ENCODE data around the gene CLSTN2. TPM values are rescaled to one million over a fixed set of nuclear protein-coding genes. Genes with fewer than 3 reads are reported as not detected.

Gene CLSTN2
- polyA plus RNA-seq, 3 donors = not detected

DNA sequence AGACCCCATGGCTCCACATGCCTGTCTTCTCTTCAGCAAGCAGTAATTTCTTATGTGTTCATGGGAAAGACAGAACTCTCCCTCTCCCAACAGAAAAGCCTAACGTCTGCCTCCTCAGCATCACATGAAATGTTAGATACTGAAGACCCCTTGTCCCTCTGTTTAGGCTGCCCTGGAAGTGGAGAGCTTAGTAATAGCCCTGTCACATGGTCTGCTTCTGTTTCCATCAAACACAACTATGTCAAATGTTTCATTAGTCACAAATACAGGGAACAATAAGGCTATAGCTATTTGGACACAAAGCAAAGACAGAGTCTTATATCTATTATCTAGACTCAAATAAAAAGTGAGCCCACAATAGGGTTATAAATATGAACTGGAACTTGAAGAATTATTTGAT lies 552.6 kb downstream of the CLSTN2 start:
- H3K4me1 Mint-ChIP-seq = no peaks in the 10 kb centered on the region
- no peak overlapping the region for H3K4me2 ChIP-seq (replicated peaks; ENCODE audit: extremely low read depth, low read length, poor library complexity, severe bottlenecking)
- H3K27ac ChIP-seq (ENCODE audit: low read depth in 1 of 2, low read length in 2 of 2) = no peak overlapping the region
- no peaks in the 10 kb centered on the region for H3K36me3 ChIP-seq (replicated peaks in 1 of 2; ENCODE audit: control insufficient read depth in 1 of 2, insufficient read depth in 2 of 2, low read length in 2 of 2)
- no peak overlapping the region for H3K9ac ChIP-seq (ENCODE audit: insufficient read depth, low read length, poor library complexity, severe bottlenecking)
- peaks cover 0 to 6% of the 10 kb centered on the region in 2 donors for H3K9me3 ChIP-seq (replicated peaks in 1 of 2; ENCODE audit: control insufficient read depth in 1 of 2, insufficient read depth in 1 of 2, low read length in 2 of 2)
- H2AFZ ChIP-seq (ENCODE audit: insufficient read depth, low read depth, low read length, poor library complexity, severe bottlenecking) = no peak overlapping the region
- no peak for DNase-seq
- no peaks in the 10 kb centered on the region for H3K79me2 ChIP-seq (ENCODE audit: insufficient read depth, low read length)
- H3K27ac Mint-ChIP-seq = no peak overlapping the region
- peaks cover 0 to 3% (median 2%) of the 10 kb centered on the region in 3 donors for H3K27me3 Mint-ChIP-seq (ENCODE audit: low read depth in 3 of 3)
- no peaks in the 10 kb centered on the region for H3K4me1 ChIP-seq (ENCODE audit: control insufficient read depth in 1 of 2, insufficient read depth in 2 of 2, low read length in 2 of 2)
- H3K27me3 ChIP-seq (ENCODE audit: control insufficient read depth in 2 of 2, insufficient read depth in 2 of 2, low read length in 2 of 2) = no peaks in the 10 kb centered on the region
- H3K9me3 Mint-ChIP-seq = peaks cover 6 to 30% (median 11%) of the 10 kb centered on the region in 7 donors
- intact Hi-C loops (cut with micrococcal nuclease) = no loop called here
- no peak overlapping the region for H3K4me3 Mint-ChIP-seq
- H3K4me3 ChIP-seq (replicated peaks in 1 of 3; ENCODE audit: low read depth in 2 of 3, low read length in 3 of 3) = no peak overlapping the region
- no peaks in the 10 kb centered on the region for H3K36me3 Mint-ChIP-seq
- H4K20me1 ChIP-seq (ENCODE audit: insufficient read depth, low read length) = no peaks in the 10 kb centered on the region
- no CpG with 5 or more reads among the region's 1 CpG for WGBS (ENCODE audit: insufficient coverage)
- TF ChIP-seq, protein P1, sequence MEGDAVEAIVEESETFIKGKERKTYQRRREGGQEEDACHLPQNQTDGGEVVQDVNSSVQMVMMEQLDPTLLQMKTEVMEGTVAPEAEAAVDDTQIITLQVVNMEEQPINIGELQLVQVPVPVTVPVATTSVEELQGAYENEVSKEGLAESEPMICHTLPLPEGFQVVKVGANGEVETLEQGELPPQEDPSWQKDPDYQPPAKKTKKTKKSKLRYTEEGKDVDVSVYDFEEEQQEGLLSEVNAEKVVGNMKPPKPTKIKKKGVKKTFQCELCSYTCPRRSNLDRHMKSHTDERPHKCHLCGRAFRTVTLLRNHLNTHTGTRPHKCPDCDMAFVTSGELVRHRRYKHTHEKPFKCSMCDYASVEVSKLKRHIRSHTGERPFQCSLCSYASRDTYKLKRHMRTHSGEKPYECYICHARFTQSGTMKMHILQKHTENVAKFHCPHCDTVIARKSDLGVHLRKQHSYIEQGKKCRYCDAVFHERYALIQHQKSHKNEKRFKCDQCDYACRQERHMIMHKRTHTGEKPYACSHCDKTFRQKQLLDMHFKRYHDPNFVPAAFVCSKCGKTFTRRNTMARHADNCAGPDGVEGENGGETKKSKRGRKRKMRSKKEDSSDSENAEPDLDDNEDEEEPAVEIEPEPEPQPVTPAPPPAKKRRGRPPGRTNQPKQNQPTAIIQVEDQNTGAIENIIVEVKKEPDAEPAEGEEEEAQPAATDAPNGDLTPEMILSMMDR (IDR thresholded peaks at IDR 0.05) = no peak

DNA sequence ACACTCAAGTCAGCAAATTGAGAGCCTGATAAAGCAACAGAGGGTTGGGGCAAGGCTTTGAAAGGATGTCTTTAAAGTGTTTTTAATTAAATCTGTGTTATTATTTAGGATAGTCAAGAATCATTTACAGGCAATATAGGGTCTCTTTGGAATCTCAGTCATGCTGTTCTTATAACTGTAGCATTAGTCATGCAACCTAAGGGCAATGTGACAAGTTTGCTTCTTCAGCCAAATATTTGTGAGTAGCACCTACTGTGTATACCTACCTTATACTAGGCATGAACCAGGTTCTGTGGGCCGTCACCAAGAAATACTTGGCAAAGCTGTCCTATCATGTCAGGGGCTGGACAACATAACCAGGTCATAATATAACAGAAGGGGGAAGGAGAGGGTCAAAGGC lies 558.3 kb downstream of the CLSTN2 start:
- no peaks in the 10 kb centered on the region for H4K20me1 ChIP-seq (ENCODE audit: insufficient read depth, low read length)
- intact Hi-C loops (cut with micrococcal nuclease) = no loop called here
- no peak overlapping the region for H3K4me2 ChIP-seq (replicated peaks; ENCODE audit: extremely low read depth, low read length, poor library complexity, severe bottlenecking)
- H3K27ac ChIP-seq (ENCODE audit: low read depth in 1 of 2, low read length in 2 of 2) = no peak overlapping the region
- no CpG with 5 or more reads among the region's 1 CpG for WGBS (ENCODE audit: insufficient coverage)
- Mint-ChIP-seq H3K27me3 (ENCODE audit: low read depth in 3 of 3) (peaks cover 2 to 8% (median 2%) of the 10 kb centered on the region in 3 donors), H3K4me3 (no peak overlapping the region), H3K9me3 (peaks cover 0 to 9% (median 0%) of the 10 kb centered on the region in 7 donors), H3K4me1 (no peaks in the 10 kb centered on the region), H3K36me3 (no peaks in the 10 kb centered on the region), H3K27ac (no peak overlapping the region)
- no peaks in the 10 kb centered on the region for H3K79me2 ChIP-seq (ENCODE audit: insufficient read depth, low read length)
- no peaks in the 10 kb centered on the region for H3K9me3 ChIP-seq (replicated peaks in 1 of 2; ENCODE audit: control insufficient read depth in 1 of 2, insufficient read depth in 1 of 2, low read length in 2 of 2)
- TF ChIP-seq, protein P1 (IDR thresholded peaks at IDR 0.05) = no peak
- H3K27me3 ChIP-seq (ENCODE audit: control insufficient read depth in 2 of 2, insufficient read depth in 2 of 2, low read length in 2 of 2) = no peaks in the 10 kb centered on the region
- no peaks in the 10 kb centered on the region for H3K4me1 ChIP-seq (ENCODE audit: control insufficient read depth in 1 of 2, insufficient read depth in 2 of 2, low read length in 2 of 2)
- no peak overlapping the region for H2AFZ ChIP-seq (ENCODE audit: insufficient read depth, low read depth, low read length, poor library complexity, severe bottlenecking)
- H3K4me3 ChIP-seq (replicated peaks in 1 of 3; ENCODE audit: low read depth in 2 of 3, low read length in 3 of 3) = no peak overlapping the region
- H3K9ac ChIP-seq (ENCODE audit: insufficient read depth, low read length, poor library complexity, severe bottlenecking) = no peak overlapping the region
- H3K36me3 ChIP-seq (replicated peaks in 1 of 2; ENCODE audit: control insufficient read depth in 1 of 2, insufficient read depth in 2 of 2, low read length in 2 of 2) = no peaks in the 10 kb centered on the region
- DNase-seq = no peak
